ENCODE data around the gene TFF3.

TFF3 gene

GRCh38 chr21:42321231-42321630 lies 6.0 kb upstream of the TFF3 start:
- no peaks in the 10 kb centered on the region for H3K36me3 ChIP-seq (replicated peaks)
- no peak overlapping the region for H3K4me3 ChIP-seq
- H3K9me3 ChIP-seq: no peaks in the 10 kb centered on the region
- H3K27me3 ChIP-seq (ENCODE audit: low read depth): no peaks in the 10 kb centered on the region
- no peak for DNase-seq (ENCODE audit: low spot score in 2 of 2)
- H3K4me1 ChIP-seq: no peaks in the 10 kb centered on the region
- in situ Hi-C loops (cut with MboI; ENCODE audit: low sequenced_read_pairs): no loop called here

DNA sequence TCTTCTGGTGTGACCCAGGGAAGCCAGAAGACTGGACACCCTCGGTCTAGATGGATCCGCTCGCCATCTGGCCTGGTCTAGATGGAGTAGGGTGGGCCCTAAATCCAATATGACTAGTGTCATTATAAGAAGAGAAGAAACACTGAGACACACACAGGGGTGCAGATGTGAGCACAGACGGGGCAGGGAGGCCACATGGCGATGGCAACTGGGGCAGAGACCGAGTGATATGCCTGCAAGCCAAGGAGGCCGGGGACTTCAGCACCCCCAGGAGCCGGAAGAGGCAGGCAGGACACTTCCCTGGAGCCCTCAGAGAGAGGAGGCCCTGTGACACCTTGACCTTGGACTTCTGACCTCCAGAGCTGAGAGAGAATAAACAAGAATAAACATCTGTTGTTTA lies 5.6 kb upstream of the TFF3 start:
- no peaks in the 10 kb centered on the region for H3K27me3 ChIP-seq (ENCODE audit: low read depth)
- no peak for DNase-seq (ENCODE audit: low spot score in 2 of 2)
- no peaks in the 10 kb centered on the region for H3K36me3 ChIP-seq (replicated peaks)
- H3K9me3 ChIP-seq: no peaks in the 10 kb centered on the region
- no peak overlapping the region for H3K4me3 ChIP-seq
- in situ Hi-C loops (cut with MboI; ENCODE audit: low sequenced_read_pairs): no loop called here
- H3K4me1 ChIP-seq: no peaks in the 10 kb centered on the region

GRCh38 chr21:42319851-42320572 lies 4.8 kb upstream of the TFF3 start:
- in situ Hi-C loops (cut with MboI; ENCODE audit: low sequenced_read_pairs): no loop called here
- Histone ChIP-seq H3K9me3 (no peaks in the 10 kb centered on the region), H3K27me3 (ENCODE audit: low read depth) (no peaks in the 10 kb centered on the region), H3K4me1 (no peaks in the 10 kb centered on the region), H3K36me3 (replicated peaks) (no peaks in the 10 kb centered on the region), H3K4me3 (no peak overlapping the region)
- no peak for DNase-seq (ENCODE audit: low spot score in 2 of 2)

DNA sequence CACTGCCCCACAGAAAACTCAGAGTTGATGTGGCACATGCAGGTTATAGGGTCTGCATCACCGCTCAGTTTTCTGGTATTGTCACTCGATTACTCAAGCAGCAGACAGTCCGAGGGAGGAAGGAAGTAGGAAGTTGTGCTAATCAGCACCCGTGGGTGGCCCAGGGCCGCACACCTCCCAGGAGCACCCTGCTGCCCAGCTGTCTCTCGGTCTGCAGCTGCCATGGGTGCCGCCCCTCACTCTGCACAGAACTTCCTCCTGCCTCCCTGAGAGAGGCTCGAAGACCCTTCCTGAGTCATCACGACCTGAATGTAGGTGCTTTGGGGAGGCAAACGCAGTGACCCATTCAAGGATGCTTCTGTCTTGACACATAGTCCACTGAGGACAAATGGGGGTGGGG lies 4.2 kb upstream of the TFF3 start:
- no peaks in the 10 kb centered on the region for H3K36me3 ChIP-seq (replicated peaks)
- no peaks in the 10 kb centered on the region for H3K27me3 ChIP-seq (ENCODE audit: low read depth)
- H3K4me1 ChIP-seq: no peaks in the 10 kb centered on the region
- no peak for DNase-seq (ENCODE audit: low spot score in 2 of 2)
- no peaks in the 10 kb centered on the region for H3K9me3 ChIP-seq
- in situ Hi-C loops (cut with MboI; ENCODE audit: low sequenced_read_pairs): no loop called here
- H3K4me3 ChIP-seq: no peak overlapping the region

- H3K36me3 ChIP-seq (replicated peaks): no peaks in the 10 kb centered on the region
- H3K4me1 ChIP-seq: no peaks in the 10 kb centered on the region
- H3K27me3 ChIP-seq (ENCODE audit: low read depth): no peaks in the 10 kb centered on the region
- in situ Hi-C loops (cut with MboI; ENCODE audit: low sequenced_read_pairs): no loop called here
- DNase-seq (ENCODE audit: low spot score in 2 of 2): no peak
- H3K4me3 ChIP-seq: no peak overlapping the region
- no peaks in the 10 kb centered on the region for H3K9me3 ChIP-seq
These were observed 2.9 kb upstream of the TFF3 start for GRCh38 chr21:42317826-42318746.

GRCh38 chr21:42317341-42317741 lies 2.1 kb upstream of the TFF3 start:
- H3K4me3 ChIP-seq: no peak overlapping the region
- DNase-seq (ENCODE audit: low spot score in 2 of 2): no peak
- H3K36me3 ChIP-seq (replicated peaks): no peaks in the 10 kb centered on the region
- in situ Hi-C loops (cut with MboI; ENCODE audit: low sequenced_read_pairs): no loop called here
- no peaks in the 10 kb centered on the region for H3K9me3 ChIP-seq
- H3K27me3 ChIP-seq (ENCODE audit: low read depth): no peaks in the 10 kb centered on the region
- H3K4me1 ChIP-seq: no peaks in the 10 kb centered on the region

GRCh38 chr21:42316891-42317290 lies 1.7 kb upstream of the TFF3 start:
- H3K27me3 ChIP-seq (ENCODE audit: low read depth): no peaks in the 10 kb centered on the region
- no peaks in the 10 kb centered on the region for H3K4me1 ChIP-seq
- H3K4me3 ChIP-seq: no peak overlapping the region
- in situ Hi-C loops (cut with MboI; ENCODE audit: low sequenced_read_pairs): no loop called here
- no peak for DNase-seq (ENCODE audit: low spot score in 2 of 2)
- no peaks in the 10 kb centered on the region for H3K9me3 ChIP-seq
- no peaks in the 10 kb centered on the region for H3K36me3 ChIP-seq (replicated peaks)

GRCh38 chr21:42314616-42315295 lies 453 bp downstream of the TFF3 start:
- H3K36me3 ChIP-seq (replicated peaks): no peaks in the 10 kb centered on the region
- H3K27me3 ChIP-seq (ENCODE audit: low read depth): no peaks in the 10 kb centered on the region
- no peak overlapping the region for H3K4me3 ChIP-seq
- H3K4me1 ChIP-seq: no peaks in the 10 kb centered on the region
- DNase-seq (ENCODE audit: low spot score in 2 of 2): no peak
- in situ Hi-C loops (cut with MboI; ENCODE audit: low sequenced_read_pairs): no loop called here
- H3K9me3 ChIP-seq: no peaks in the 10 kb centered on the region

DNA sequence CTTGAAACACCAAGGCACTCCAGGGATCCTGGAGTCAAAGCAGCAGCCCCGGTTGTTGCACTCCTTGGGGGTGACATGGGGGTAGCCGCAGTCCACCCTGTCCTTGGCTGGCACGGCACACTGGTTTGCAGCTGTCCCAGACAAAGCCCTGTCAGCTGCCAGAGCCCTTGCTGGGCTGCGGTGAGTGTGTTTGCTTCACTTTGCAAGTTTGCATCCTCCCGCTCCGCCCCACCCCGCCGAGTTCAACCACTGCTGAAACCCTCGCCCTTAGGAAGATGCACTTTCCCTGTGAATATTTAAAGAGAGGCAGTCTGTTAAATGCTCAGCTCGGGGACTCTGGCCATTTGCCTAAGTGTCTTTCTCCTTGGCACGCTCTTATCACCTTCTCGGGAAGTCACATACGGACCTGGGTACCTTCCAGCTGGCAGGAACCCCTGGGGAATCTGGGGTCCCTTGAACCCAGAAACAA lies 1.7 kb downstream of the TFF3 start:
- Histone ChIP-seq H3K36me3 (replicated peaks) (no peaks in the 10 kb centered on the region), H3K4me3 (no peak overlapping the region), H3K4me1 (no peaks in the 10 kb centered on the region), H3K9me3 (no peaks in the 10 kb centered on the region), H3K27me3 (ENCODE audit: low read depth) (no peaks in the 10 kb centered on the region)
- in situ Hi-C loops (cut with MboI; ENCODE audit: low sequenced_read_pairs): no loop called here
- no peak for DNase-seq (ENCODE audit: low spot score in 2 of 2)

- in situ Hi-C loops (cut with MboI; ENCODE audit: low sequenced_read_pairs): no loop called here
- no peak for DNase-seq (ENCODE audit: low spot score in 2 of 2)
- Histone ChIP-seq H3K27me3 (ENCODE audit: low read depth) (no peaks in the 10 kb centered on the region; the same call in 1 of the 2 replicates), H3K4me1 (no peaks in the 10 kb centered on the region), H3K36me3 (replicated peaks) (no peaks in the 10 kb centered on the region), H3K4me3 (no peak overlapping the region), H3K9me3 (no peaks in the 10 kb centered on the region)
These were observed 2.5 kb downstream of the TFF3 start for GRCh38 chr21:42312626-42313104.

DNA sequence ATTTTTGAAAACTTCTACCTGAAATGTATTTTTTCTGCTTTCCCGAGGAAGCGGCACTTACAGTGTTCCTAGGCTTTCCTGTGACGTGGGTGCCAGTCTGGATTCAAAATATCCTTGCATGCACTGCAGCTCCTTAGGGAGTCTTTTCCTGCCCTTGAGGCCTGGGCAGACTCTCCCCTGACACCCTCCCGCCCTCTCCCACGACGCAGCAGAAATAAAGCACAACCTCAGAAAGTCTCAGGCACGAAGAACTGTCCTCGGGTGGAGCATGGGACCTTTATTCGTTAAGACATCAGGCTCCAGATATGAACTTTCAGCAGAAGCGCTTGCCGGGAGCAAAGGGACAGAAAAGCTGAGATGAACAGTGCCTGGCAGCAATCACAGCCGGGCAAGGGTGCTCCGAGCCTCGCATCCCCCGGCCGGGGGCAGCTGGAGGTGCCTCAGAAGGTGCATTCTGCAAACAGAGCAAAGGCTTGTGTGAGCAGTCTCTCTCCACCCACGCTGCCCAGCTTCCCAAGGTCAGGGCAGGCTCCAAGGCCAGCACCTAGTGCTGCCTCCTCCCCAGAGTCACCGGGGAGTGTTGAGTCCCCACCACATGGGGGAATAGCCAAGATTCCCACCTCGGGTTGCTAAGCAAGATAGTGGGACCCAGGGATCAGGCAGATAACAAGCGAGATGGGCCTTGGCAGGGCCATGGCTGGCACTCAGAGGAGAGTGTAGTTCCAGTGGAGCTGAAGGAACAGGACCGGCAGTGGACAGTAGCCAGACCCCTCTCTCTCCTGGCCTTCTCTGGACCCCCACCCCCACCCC lies 3.2 kb downstream of the TFF3 start:
- Histone ChIP-seq H3K4me3 (no peak overlapping the region), H3K4me1 (no peaks in the 10 kb centered on the region), H3K9me3 (no peaks in the 10 kb centered on the region), H3K36me3 (replicated peaks) (no peaks in the 10 kb centered on the region), H3K27me3 (ENCODE audit: low read depth) (no peaks in the 10 kb centered on the region; the same call in 1 of the 2 replicates)
- no peak for DNase-seq (ENCODE audit: low spot score in 2 of 2)
- in situ Hi-C loops (cut with MboI; ENCODE audit: low sequenced_read_pairs): no loop called here

GRCh38 chr21:42311160-42311559 lies 4.0 kb downstream of the TFF3 start:
- in situ Hi-C loops (cut with MboI; ENCODE audit: low sequenced_read_pairs): no loop called here
- no peaks in the 10 kb centered on the region for H3K9me3 ChIP-seq
- no peak for DNase-seq (ENCODE audit: low spot score in 2 of 2)
- no peaks in the 10 kb centered on the region; the same call in 1 of the 2 replicates for H3K27me3 ChIP-seq (ENCODE audit: low read depth)
- no peaks in the 10 kb centered on the region for H3K36me3 ChIP-seq (replicated peaks)
- H3K4me3 ChIP-seq: no peak overlapping the region
- no peaks in the 10 kb centered on the region for H3K4me1 ChIP-seq

- Histone ChIP-seq H3K9me3 (no peaks in the 10 kb centered on the region), H3K4me1 (no peaks in the 10 kb centered on the region), H3K27me3 (ENCODE audit: low read depth) (no peaks in the 10 kb centered on the region; the same call in 1 of the 2 replicates), H3K36me3 (replicated peaks) (no peaks in the 10 kb centered on the region), H3K4me3 (no peak overlapping the region)
- no peak for DNase-seq (ENCODE audit: low spot score in 2 of 2)
- in situ Hi-C loops (cut with MboI; ENCODE audit: low sequenced_read_pairs): no loop called here
These were observed 4.7 kb downstream of the TFF3 start for GRCh38 chr21:42310411-42311001.
